Measurements from ENCODE around the gene PPP1R10.

PPP1R10 gene

GRCh38 chr6:30554962-30555815, 61.9 kb downstream of the PPP1R10 start:
- Mint-ChIP-seq H3K27me3 (no peaks in the 10 kb centered on the region), H3K9me3 (no peaks in the 10 kb centered on the region), H3K4me3 (peak overlapping the region; percentile 94 to 98), H3K4me1 (ENCODE audit: low read depth in 2 of 2) (peaks cover 30 to 33% of the 10 kb centered on the region in 2 donors), H3K27ac (peak overlapping the region; percentile 99), H3K36me3 (ENCODE audit: insufficient read depth) (peaks cover 67% of the 10 kb centered on the region)
- ATAC-seq (replicated peaks) (no peak), DNase-seq (peak in 1 of 3 experiments; percentile 22)

GRCh38 chr6:30554404-30554803, 62.6 kb downstream of the PPP1R10 start:
- ATAC-seq (replicated peaks) (no peak), DNase-seq (no peak)
- Mint-ChIP-seq H3K4me1 (ENCODE audit: low read depth in 2 of 2) (peaks cover 27 to 31% of the 10 kb centered on the region in 2 donors), H3K36me3 (ENCODE audit: insufficient read depth) (peaks cover 71% of the 10 kb centered on the region), H3K27me3 (no peaks in the 10 kb centered on the region), H3K9me3 (no peaks in the 10 kb centered on the region), H3K4me3 (peak overlapping the region; percentile 39 to 98), H3K27ac (peak overlapping the region in 1 of 2 donors; percentile 99)
